GM18505 (cell line): ENCODE measurements around the gene DLG5.
A peak's percentile ranks its signal among the peaks of the same experiment; 100 is the strongest.

Source experiments
- ATAC-seq: cut with Tn5 transposase; IDR thresholded peaks from one replicate; pipeline ENCODE4 v1.9.1; 2021; ENCODE audit not compliant: unreplicated experiment
- POLR2A ChIP-seq: IDR thresholded peaks from 4 replicates; pipeline ENCODE4 v1.6.1; 2011; ENCODE audit warnings: borderline replicate concordance; ENCODE audit not compliant: insufficient read depth, insufficient read length; ENCODE audit errors: extremely low read depth

The DLG5 gene, protein sequence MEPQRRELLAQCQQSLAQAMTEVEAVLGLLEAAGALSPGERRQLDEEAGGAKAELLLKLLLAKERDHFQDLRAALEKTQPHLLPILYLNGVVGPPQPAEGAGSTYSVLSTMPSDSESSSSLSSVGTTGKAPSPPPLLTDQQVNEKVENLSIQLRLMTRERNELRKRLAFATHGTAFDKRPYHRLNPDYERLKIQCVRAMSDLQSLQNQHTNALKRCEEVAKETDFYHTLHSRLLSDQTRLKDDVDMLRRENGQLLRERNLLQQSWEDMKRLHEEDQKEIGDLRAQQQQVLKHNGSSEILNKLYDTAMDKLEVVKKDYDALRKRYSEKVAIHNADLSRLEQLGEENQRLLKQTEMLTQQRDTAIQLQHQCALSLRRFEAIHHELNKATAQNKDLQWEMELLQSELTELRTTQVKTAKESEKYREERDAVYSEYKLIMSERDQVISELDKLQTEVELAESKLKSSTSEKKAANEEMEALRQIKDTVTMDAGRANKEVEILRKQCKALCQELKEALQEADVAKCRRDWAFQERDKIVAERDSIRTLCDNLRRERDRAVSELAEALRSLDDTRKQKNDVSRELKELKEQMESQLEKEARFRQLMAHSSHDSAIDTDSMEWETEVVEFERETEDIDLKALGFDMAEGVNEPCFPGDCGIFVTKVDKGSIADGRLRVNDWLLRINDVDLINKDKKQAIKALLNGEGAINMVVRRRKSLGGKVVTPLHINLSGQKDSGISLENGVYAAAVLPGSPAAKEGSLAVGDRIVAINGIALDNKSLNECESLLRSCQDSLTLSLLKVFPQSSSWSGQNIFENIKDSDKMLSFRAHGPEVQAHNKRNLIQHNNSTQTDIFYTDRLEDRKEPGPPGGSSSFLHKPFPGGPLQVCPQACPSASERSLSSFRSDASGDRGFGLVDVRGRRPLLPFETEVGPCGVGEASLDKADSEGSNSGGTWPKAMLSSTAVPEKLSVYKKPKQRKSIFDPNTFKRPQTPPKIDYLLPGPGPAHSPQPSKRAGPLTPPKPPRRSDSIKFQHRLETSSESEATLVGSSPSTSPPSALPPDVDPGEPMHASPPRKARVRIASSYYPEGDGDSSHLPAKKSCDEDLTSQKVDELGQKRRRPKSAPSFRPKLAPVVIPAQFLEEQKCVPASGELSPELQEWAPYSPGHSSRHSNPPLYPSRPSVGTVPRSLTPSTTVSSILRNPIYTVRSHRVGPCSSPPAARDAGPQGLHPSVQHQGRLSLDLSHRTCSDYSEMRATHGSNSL (N-terminal part only)

DNA sequence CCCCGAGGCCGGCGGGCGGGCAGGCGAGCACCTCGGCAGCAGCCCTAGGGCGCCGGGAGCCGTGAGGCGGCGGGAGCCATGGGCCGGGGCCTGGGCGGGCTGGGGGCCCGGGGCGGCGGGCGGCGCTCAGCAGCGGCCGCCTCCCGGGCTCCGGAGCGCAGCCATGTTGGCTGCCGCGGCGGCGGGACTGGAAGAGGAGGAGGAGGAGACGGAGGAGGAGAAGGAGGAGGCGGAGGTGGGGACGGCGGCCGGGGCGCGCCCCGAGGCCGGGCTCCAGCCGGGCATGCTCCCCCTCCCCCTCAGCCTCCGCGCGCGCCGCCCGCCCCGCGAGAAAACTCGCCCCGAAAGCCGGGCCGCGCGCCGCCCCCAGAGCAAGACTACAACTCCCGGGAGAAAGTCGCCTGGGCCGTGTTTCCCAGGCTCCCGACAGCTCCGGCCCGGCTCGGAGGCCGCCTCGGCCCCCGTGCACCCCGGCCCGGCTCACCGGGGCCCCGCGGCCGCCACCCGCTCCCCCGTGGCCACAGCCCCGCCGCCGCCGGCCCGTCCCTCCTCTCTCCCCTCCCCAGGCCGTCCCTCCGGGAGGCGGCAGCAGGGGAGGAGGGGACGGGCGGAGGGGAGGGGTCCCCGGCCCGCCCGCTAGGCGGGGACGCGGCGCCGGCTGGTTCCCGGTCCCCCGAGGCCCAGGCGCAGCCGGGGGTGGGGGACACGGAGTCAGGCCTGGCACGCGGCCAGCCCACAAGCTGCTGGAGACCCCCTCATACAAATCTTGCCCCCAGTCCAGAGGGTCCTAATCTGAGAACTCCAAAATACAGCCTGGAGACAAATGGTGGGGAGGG is at the start of gene DLG5:
TSS of gene DLG5 (minus strand) at position 190 of the 836 bp plus-strand sequence. CDS start 235 bp downstream, outside the sequence.
- no peak for TF ChIP-seq POLR2A
- peak; percentile 49 for ATAC-seq

DNA sequence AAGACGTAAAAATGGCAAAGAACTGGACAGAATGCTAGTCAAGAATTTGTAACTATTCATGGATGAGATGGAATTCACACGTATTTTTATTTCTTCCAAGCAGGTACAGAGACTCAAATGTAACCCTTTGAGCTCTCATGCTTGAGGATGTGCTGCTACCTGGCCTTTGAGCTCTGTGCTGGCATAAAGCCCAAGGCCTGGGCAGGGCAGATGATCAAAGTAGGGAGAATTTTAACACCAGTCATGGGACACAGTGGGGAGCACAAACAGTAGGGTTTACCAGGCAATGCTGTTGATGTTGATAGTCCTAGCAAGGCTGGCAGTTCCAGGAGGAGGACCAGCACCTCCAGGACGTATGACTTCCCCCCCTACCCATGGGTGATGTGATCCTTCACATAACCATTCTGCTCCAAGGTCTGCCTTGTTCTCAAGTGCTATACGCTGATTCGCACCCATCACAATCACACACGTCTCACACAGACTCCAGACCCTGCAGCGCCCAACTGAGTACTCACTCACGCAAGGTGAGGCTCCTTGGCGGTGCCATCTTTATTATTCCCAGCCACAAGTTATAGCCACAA is 48.6 kb upstream of the DLG5 start:
- ATAC-seq, result no peak
- TF ChIP-seq POLR2A, result no peak

DNA sequence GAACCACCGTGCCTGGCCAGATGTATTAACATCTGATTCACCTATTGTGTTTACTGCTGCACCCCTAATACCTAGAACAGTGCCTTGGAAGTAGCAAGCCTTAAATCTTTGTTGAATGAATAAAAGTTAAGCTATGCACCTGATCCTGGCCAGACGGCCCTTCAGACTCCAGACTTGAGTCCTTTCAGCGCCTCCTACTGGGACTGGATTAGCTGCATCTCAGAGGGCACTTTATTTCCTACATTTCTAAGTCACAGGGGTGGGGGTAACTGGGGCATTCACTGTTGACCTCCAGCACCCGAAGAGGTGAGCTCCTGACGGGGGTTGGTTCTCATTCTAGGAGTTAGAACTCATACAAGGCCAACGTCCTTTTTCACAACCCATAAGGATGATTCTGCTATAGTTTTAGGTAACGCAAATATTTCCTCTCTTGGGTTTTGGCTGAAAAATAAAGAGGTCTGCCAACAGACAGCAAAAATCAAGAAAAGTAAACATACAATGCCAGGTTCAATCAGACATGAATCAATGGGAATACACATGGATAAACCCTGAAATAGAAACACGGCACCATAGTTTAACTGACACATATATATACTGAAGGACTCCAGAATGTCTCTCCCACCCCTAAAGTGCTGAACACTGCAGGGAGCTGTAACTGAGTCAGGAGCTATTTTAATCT is 48.0 kb upstream of the DLG5 start:
- no peak for ATAC-seq
- TF ChIP-seq POLR2A, result no peak

DNA sequence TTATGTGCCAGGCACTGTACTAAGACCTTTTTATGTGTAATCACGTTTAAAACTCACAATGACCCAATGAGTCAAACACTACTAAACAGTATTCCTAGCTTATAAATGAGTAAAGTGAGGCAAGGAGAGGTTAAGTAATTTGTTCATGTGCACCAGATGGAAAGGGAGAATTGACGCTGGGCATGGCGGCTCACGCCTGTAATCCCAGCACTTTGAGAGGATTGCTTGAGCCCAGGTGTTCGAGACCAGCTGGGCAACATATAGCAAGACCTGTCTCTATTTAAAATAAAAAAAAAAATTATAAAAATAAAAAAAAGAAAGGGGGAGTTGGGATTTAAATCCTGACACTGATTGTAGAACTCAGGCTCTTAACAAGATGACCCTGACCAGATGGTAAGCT is 46.7 kb upstream of the DLG5 start:
- ATAC-seq, result no peak
- TF ChIP-seq POLR2A, result no peak

DNA sequence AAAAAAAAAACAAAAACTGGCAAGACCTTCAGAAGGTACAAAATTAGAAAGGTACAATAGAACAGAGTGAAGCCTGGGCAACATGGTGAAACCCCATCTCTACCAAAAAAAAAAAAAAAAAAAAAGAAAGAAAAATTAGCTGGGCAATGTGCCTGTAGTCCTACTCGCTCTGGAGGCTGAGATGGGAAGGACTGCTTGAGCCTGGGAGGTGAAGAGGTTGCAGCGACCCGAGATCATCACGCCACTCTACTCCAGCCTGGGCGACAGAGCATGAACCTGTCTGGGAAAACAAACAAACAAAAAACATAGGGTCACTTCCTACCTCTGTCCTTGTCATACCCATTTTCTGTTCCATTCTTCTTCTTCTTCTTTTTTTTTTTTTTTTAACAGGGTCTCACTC is 45.6 kb upstream of the DLG5 start:
- ATAC-seq, result no peak
- TF ChIP-seq POLR2A, result no peak

DNA sequence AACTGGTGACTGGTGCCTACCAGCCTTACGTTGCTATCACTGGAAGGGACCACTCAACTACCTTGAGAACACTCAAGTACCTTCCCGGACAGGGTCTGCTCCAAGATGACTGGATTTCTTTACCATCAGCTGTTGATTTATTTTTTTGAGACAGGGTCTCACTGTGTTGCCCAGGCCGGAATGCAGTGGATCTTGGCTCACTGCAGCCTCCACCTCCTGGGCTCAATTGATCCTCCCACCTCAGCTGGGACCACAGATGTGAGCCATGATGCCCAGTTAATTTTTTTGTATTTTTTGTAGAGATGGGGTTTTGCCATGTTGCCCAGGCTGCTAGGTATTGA is 45.2 kb upstream of the DLG5 start:
- ATAC-seq, result no peak
- no peak for TF ChIP-seq POLR2A

DNA sequence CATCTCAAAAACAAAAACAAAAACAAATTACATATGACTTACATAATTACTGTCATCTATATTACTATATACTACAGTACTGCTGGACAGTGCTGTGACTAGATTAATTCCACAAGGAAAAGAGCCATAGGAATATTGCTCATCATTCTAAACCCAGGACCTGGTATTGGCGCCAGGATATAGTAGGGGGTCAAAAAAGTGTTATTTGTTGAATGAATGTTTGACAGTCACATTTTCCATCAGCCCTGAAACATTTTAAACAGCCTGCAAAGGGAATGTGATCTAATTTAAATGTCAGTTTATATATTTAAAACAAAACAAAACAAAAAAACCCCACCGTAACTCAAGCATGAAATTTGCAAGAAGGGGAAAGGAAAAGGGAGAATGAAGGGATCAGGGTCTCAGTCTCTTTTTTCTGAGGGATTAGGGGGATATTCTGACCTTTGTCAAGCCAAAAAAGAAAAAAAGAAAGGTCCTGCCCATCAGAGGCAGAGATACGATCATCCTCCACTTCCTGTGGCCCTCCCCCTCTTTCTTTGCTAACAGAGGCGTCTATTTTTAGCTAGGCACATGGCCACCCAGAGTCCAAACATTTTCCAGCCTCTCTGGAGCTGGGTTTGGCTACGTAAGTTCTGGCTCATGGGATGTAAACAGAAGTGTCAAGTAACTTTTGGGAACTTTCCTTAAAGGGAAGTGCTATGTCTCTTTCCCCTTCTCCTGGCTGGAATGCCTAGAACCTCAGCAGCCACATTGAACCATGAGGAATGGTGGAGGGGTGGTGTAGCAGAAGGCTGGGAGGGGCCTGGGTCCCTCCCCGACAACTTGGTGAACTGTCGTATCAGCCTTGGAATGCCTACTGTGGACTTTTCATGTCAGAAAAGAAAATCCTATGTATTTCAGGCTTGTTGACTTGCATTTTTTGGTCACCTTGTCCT is 44.6 kb upstream of the DLG5 start:
- ATAC-seq, result no peak
- no peak for TF ChIP-seq POLR2A

DNA sequence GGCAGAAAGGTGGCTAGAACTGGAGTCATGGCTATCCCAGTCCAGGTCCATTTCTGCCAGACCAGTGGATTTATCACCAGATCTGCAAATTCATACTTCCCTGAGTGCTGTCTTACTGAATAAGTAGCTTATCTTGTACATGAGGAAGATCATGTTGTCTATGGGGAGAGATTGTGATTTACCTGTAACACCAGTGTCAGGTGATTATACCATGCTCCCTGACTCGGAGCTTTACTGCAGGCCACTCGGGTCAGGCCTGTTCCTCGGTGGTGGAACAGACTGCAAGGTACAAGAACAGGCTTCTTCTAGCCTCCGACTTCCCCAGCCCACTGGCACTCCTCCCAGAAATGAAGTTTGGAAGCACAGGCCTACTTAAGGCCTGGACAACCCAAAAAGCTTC is 42.6 kb upstream of the DLG5 start:
- no peak for ATAC-seq
- no peak for TF ChIP-seq POLR2A

DNA sequence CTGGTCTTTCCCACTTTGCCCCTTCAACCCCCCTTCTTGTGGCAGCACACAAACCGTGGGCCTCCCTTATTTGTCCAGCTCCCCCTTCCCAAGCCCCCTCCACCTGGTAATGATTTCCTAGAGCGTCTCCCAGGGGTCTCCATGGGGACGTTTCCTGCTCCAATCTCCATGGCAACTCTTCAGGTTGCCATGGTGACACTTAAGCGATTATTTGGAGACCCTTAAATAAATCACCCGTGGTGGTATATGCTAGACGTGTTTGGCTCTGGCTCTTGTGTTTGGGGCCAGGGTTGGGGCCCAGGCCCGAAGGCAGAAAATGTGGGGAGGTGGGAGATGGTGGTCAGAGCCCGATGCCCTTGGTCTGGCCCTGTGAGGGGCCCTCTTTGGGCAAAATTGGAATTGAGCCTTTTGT is 41.1 kb upstream of the DLG5 start:
- TF ChIP-seq POLR2A, result no peak
- ATAC-seq, result no peak

DNA sequence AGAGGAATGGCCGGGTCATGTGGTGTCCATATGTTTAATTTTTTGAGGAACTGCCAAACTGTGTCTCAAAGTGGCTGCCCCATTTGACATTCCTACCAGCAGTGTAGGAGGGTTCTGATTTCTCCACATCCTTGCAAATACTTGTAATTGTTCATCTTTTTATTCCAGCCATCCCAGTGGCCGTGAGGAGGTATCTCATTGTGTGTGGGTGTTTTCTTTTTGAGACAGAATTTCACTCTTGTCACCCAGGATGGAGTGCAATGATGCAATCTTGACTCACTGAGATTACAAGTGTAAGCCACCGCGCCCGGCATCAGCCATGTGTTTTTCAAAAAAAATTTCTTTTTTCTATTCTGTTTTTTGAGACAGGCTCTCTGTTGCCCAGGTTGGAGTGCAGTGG is 38.7 kb upstream of the DLG5 start:
- no peak for ATAC-seq
- no peak for TF ChIP-seq POLR2A

DNA sequence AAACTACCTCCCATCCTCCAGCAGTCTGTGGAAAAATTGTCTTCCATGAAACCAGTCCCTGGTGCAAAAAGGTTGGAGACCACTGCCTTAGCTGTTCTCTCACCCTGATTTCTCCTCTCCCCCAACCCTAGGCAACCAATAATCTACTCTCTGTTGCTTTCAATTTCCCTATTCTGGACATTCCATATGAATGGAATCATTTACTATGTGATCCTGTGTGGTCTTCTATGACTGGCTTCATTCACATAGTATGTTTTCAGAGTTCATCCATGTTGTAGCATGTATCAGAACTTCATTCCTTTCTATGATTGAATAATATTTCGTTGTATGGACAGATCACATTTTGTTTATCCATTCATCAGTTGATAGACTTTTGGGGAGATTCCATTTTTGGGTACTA is 38.3 kb upstream of the DLG5 start:
- TF ChIP-seq POLR2A, result no peak
- no peak for ATAC-seq
